Effector memory CD4-positive, alpha-beta T cell (primary cell): ENCODE data around the gene RASD2.

Experiments
- DNase-seq, 3 donors: peaks; one replicate each; pipeline ENCODE4 v3.0.0-alpha.2; 2020
- H3K27ac ChIP-seq: 2 replicates; pipeline ENCODE4 v1.7.0; 2013; ENCODE audit warnings: mild to moderate bottlenecking, low read length, moderate library complexity; ENCODE audit not compliant: insufficient read depth, poor library complexity, severe bottlenecking
- H3K27me3 ChIP-seq: replicated peaks from 2 replicates; pipeline ENCODE4 v1.7.0; 2013; ENCODE audit warnings: mild to moderate bottlenecking, low read length; ENCODE audit not compliant: insufficient read depth, control insufficient read depth, poor library complexity, severe bottlenecking
- H3K36me3 ChIP-seq: 2 replicates; pipeline ENCODE4 v1.7.0; 2013; ENCODE audit warnings: mild to moderate bottlenecking, low read length, moderate library complexity; ENCODE audit not compliant: control insufficient read depth, insufficient read depth
- H3K4me1 ChIP-seq: 2 replicates; pipeline ENCODE4 v1.7.0; 2013; ENCODE audit warnings: low read length, mild to moderate bottlenecking; ENCODE audit not compliant: control insufficient read depth, insufficient read depth, poor library complexity, severe bottlenecking
- H3K4me3 ChIP-seq: 2 replicates; pipeline ENCODE4 v1.7.0; 2013; ENCODE audit warnings: low read length, low read depth, mild to moderate bottlenecking; ENCODE audit not compliant: insufficient read depth, poor library complexity, severe bottlenecking
- H3K9me3 ChIP-seq: 2 replicates; pipeline ENCODE4 v1.7.0; 2013; ENCODE audit warnings: mild to moderate bottlenecking, low read length, moderate library complexity; ENCODE audit not compliant: control insufficient read depth

Gene RASD2

DNA sequence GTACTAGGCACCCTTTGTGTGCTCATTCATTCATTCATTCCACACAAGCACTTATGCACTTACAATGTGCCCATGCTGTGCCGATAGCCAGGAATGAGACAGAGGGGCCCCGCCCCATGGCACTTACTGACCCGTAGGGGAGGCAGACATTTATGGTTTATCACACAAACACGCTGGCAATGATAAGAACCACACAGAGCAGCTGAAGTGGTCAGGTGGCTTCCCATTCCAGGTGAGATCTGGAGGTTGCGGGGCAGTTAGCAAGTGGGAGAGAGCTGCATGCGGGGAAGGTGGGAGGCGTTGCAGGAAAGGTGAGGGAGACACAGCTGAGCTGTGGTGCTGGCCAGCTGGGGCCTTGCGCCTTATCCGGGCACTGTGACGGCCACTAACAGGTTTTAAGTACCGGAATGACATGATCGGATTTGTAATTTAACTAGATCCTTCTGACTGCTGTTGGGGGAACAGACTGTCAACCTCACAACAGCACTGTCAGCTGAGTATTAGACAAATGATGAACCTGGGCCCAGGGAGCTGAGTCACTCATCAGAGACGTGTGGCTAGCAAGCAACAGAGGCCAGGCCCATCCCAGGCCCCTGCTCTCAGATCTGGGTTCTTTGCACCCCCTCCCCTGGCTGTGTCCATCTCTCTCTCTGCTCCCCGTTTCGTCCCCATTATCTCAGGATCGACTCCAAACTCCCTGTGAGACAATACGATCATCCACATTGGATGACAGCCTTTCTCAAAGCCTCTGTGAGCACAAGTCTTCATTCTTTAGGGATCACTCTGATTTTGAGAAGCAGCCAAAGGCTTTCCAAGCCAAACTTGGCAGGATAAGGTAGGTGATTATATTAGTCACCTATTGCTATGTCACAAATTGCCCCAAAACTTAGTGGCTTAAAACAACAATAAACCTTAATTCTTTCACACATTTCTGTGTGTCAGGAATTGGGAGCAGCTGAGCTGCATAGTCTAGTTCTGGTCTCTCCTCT lies 28.4 kb downstream of the RASD2 start:
- Histone ChIP-seq H3K9me3 (no peaks in the 10 kb centered on the region), H3K4me3 (no peak overlapping the region), H3K27ac (no peak overlapping the region), H3K4me1 (no peaks in the 10 kb centered on the region), H3K36me3 (no peaks in the 10 kb centered on the region), H3K27me3 (no peaks in the 10 kb centered on the region)
- no peak for DNase-seq

DNA sequence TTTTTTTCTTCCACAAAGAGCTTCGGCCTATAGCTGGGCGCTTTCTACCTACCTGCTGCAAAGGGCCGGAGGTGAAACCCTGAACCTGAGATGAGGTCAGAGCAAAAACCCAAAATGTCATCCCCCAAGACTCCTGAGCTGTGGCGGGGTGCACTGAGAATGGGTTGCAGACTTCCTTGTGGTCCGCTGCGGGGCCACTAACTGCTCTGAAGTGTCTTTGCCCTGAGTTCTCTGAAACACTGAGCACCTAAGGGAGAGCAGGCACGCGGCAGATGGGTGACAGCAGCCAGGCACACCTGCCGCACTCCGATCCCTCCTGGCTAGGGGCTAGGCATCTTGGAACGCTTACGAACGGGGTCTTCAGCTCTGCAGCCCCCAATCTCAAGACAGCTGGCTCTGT lies 29.3 kb downstream of the RASD2 start:
- Histone ChIP-seq H3K4me3 (no peak overlapping the region), H3K27me3 (no peaks in the 10 kb centered on the region), H3K4me1 (no peaks in the 10 kb centered on the region), H3K27ac (no peak overlapping the region), H3K9me3 (no peaks in the 10 kb centered on the region), H3K36me3 (no peaks in the 10 kb centered on the region)
- DNase-seq = no peak

DNA sequence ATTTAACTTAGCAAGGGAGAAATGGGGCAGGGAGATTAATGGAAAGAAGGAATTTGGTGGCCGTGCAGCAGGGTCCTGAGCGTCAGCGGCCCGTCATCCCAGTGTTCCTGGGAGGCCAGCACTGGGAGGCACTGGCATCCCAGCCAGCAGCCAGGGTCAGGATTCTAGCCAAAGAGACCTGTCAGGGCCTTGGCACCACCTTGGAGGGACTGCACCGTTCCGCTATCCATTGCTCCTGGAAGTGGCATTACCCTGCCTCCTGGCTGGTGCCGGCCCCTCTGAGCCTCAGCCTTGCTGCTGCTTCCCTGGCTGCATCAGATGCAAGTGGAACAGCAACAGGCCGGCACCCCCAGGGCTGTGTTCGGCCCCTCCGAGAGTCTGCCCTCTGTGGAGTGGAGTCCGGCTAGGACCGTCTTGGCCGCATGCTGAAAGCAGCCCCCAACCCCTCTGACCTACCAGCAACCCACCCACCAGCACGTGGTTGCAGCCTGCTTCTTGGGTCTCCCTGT lies 30.1 kb downstream of the RASD2 start:
- Histone ChIP-seq H3K9me3 (no peaks in the 10 kb centered on the region), H3K4me3 (no peak overlapping the region), H3K4me1 (no peaks in the 10 kb centered on the region), H3K27me3 (no peaks in the 10 kb centered on the region), H3K27ac (no peak overlapping the region), H3K36me3 (no peaks in the 10 kb centered on the region)
- no peak for DNase-seq

DNA sequence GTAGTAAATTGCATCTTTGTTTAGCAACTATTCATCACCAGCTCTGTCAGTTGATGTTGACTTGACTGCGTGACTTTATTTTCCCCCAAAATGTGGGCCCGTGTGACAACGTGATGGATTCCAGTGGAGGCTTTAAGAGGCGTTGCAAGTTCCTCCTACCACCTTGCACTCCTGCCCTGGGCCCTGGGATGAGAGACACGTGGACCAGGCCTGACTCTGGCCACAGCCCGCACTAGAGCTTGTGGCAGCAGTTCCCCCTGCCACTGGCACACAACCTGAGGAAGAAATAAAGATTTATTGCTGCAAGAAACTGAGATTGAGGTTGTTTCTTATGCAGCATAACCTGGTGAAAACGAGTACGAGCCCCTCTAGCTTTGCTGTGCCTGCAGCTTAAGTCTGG lies 31.9 kb downstream of the RASD2 start:
- Histone ChIP-seq H3K4me3 (no peak overlapping the region), H3K4me1 (no peaks in the 10 kb centered on the region), H3K9me3 (no peaks in the 10 kb centered on the region), H3K36me3 (no peaks in the 10 kb centered on the region), H3K27me3 (no peaks in the 10 kb centered on the region), H3K27ac (no peak overlapping the region)
- no peak for DNase-seq

DNA sequence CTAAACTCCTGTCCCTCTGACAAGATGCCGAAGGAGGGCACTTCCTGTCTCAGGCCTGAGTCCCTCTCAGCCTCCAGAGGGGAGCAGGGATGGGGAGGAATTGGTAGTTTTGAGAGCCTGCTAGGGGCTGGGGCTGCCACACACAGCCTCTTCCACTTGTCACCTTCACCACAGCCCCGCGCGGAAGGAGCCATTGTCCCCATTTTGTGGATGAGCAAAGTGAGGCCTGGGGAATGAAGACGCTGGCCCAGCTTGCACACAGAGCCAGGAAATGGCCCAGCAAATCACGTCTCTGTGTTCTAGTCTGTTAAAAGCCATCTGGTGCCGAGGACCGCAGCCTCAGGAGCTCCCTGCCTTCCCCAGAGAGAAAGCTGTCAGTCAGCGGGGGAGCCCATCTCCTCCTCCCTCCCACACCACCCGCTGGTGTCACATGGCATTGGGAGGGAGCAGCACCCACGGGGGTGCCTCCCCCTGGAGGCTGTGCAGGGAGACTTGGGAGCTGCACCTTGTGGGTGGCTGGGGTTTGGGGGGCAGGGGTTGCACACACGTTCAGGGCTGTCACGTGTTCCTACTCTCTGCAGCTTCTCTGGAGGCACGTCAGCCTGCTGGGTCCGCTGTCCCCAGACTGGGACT lies 34.6 kb downstream of the RASD2 start:
- no peak for DNase-seq
- H3K4me3 ChIP-seq = no peak overlapping the region
- H3K4me1 ChIP-seq = no peaks in the 10 kb centered on the region
- H3K27ac ChIP-seq = no peak overlapping the region
- no peaks in the 10 kb centered on the region for H3K36me3 ChIP-seq
- H3K9me3 ChIP-seq = no peaks in the 10 kb centered on the region
- H3K27me3 ChIP-seq = no peaks in the 10 kb centered on the region

DNA sequence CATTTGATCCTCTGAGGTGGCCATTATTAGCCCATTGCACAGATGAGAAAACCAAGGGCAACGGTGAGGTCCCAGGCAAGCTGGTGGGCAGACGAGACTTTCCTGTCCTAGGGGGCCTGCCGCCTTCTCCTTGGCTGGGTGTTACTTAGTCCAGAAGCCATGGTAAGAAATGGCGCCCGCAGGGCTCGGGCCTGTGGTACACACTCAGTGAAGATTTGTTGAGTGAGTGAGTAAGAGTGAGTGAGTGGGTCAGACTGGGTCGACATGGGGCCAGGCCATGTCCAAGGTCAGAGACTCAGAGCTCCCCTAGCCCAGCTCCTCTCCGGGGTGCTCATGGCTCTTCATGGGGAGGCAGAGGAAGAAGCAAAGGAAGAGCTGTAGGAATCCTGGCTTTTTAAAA lies 36.0 kb downstream of the RASD2 start:
- Histone ChIP-seq H3K27me3 (no peaks in the 10 kb centered on the region), H3K27ac (no peak overlapping the region), H3K4me3 (no peak overlapping the region), H3K9me3 (no peaks in the 10 kb centered on the region), H3K36me3 (no peaks in the 10 kb centered on the region), H3K4me1 (no peaks in the 10 kb centered on the region)
- no peak for DNase-seq

DNA sequence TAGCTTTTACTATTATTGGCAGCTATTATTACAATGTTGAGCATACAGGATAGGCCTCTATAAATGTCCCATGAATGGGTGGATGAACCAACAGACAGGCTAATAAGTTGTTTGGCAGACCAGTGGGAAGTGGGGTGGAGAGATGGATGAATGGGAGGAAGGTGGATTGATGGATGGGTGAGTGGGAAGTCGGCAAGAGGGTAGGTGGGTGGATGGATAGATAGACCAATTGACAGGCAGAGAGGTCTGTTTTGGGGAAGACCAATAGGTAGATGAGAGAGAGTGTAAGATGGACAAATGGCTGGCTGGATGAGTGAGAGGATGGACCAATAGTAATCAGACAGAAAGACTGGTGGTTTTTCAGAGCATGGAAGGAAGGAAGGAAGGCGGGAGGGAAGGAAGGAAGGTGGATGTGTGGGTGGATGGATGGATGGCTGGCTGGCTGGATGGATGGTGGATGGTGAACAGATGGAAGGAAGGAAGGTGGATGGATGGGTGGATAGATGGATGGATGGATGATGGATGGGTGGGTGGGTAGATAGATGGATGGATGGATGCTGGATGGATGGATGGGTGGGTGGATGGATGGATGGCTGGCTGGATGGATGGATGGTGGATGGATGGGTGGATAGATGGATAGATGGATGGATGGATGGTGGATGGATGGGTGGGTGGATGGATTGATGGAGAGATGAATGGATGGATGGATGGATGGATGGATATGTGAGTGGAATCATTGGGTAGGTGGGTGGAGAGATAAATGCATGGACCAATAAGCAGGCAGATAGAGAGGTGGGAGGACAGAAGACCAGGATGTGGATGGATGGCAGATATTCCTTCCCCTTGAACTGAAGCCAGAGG lies 37.4 kb downstream of the RASD2 start:
- Histone ChIP-seq H3K4me1 (no peaks in the 10 kb centered on the region), H3K4me3 (no peak overlapping the region), H3K27me3 (no peaks in the 10 kb centered on the region), H3K36me3 (no peaks in the 10 kb centered on the region), H3K27ac (no peak overlapping the region), H3K9me3 (no peaks in the 10 kb centered on the region)
- DNase-seq = no peak

DNA sequence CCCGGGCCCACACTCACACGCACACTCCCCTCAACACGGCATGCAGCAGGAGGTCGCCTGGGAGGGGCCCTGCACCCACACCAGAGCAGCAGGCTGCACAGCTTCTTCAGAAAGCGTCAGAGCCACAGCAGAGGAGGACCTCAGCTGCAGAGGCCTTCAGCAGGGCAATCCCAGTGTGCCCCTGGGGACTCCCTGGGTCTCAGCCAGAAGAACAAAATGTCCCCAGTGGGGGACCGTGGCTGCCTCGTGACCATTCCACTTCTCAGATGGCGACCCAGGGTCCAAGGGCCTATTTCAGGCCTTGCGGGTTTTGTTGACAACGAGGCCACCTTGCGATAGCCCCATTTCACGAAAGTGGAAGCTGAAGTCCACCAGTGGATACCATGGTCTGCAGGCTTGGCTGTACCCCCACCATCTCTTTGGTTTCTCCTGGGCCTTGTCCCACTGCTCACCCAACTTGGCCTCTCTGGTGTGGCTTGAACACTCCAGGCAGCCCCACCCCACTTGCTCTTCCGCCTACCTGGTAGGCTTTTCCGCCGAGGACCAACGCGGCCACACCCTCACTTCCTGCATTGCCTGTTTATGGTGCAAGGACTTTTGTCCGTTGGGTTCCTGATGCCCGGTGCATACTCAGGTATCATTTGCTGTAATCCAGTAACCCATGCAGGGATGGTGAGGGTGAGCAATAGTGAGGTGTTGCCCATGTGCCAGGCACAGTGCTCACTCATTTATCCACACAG lies 38.4 kb downstream of the RASD2 start:
- no peaks in the 10 kb centered on the region for H3K27me3 ChIP-seq
- no peak overlapping the region for H3K27ac ChIP-seq
- H3K4me1 ChIP-seq = no peaks in the 10 kb centered on the region
- no peak overlapping the region for H3K4me3 ChIP-seq
- no peak for DNase-seq
- H3K9me3 ChIP-seq = no peaks in the 10 kb centered on the region
- no peaks in the 10 kb centered on the region for H3K36me3 ChIP-seq

DNA sequence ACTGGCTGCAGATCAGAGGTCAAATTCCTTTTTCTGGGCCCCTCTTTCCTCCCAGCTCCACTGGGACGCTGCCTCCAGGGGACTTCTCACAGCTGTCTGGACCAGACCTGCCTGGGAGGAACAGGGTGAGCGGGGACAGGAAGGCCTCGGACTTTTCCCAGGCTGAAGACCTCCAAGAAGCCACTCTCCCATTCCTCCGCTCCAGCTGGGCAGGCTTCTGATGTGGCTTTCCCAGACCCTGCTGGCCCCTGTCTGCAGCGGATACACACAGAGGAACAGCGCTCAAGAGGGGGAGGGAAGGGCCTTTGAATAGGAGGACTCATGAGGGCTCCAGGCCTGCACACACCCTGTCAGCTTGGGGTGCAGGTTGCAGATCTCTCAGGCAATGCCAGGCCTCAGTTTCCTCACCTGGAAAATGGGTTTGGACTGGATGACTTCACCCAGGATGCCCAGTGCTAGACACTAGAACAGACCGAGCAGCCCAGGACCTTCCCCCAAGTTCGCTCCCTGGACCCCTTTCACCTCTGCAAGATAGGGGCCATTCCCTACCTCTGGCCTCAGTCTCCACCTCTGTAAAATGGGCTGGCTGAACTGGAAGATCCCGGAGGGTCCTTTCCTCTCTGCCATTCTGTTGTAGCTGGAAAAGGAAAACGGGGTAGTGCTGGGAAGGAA lies 39.9 kb downstream of the RASD2 start:
- Histone ChIP-seq H3K27me3 (no peaks in the 10 kb centered on the region), H3K27ac (no peak overlapping the region), H3K4me1 (no peaks in the 10 kb centered on the region), H3K4me3 (no peak overlapping the region), H3K9me3 (no peaks in the 10 kb centered on the region), H3K36me3 (no peaks in the 10 kb centered on the region)
- DNase-seq = no peak
